GM19099 (cell line): ENCODE measurements around the gene PCDHB16.
"Not testable (repeated sequence)": the region's sequence is repeated elsewhere in the genome, so short reads cannot be mapped to it uniquely, and the experiment has no call there.

Experiments
- POLR2A ChIP-seq: IDR thresholded peaks from 3 replicates; pipeline ENCODE4 v1.6.1; 2011; ENCODE audit warnings: low read depth; ENCODE audit not compliant: insufficient read length; ENCODE audit errors: extremely low read depth

Gene PCDHB16

GRCh38 chr5:141192110-141192725 lies 10.0 kb downstream of the PCDHB16 start, which contains the start of gene PCDHB10:
PCDHB10 (plus strand) TSS chr5:141192353; CDS start chr5:141192553, 200 bp downstream.
- no peak for TF ChIP-seq POLR2A

DNA sequence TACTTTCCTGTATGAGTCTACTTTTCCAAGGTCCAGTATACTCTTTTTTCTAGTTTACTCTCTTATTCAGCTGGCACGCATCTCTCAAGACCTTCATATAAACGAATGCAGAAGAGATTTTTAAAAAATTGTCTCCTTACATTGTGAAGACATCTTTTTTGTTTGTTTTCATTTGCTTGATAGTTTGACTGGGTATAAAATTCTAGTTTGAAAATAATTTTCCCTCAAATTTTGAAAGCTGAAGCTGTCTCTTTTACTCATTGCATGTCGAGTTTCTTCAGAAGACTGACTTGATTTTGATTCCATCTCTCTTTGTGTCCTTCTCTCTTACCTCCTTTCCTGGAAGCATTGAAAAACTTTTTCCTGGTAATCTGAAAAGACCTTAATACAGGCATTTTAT lies 14.2 kb downstream of the PCDHB16 start:
- TF ChIP-seq POLR2A, result no peak

GRCh38 chr5:141199359-141200235 lies 17.4 kb downstream of the PCDHB16 start, which contains the start of gene PCDHB11:
PCDHB11 (plus strand) TSS chr5:141199627; CDS start chr5:141199775, 148 bp downstream.
- TF ChIP-seq POLR2A, result no peak

- no peak for TF ChIP-seq POLR2A
These were observed 26.3 kb downstream of the PCDHB16 start, which contains the start of gene PCDHB12 for GRCh38 chr5:141208478-141208877. PCDHB12 (plus strand) TSS chr5:141208719; CDS start chr5:141208908, 189 bp downstream.

- not testable (repeated sequence) for TF ChIP-seq POLR2A
These were observed 31.6 kb downstream of the PCDHB16 start, which contains the start of gene PCDHB13 for GRCh38 chr5:141213656-141214339. PCDHB13 (plus strand) TSS chr5:141213919; CDS start chr5:141214124, 205 bp downstream.

DNA sequence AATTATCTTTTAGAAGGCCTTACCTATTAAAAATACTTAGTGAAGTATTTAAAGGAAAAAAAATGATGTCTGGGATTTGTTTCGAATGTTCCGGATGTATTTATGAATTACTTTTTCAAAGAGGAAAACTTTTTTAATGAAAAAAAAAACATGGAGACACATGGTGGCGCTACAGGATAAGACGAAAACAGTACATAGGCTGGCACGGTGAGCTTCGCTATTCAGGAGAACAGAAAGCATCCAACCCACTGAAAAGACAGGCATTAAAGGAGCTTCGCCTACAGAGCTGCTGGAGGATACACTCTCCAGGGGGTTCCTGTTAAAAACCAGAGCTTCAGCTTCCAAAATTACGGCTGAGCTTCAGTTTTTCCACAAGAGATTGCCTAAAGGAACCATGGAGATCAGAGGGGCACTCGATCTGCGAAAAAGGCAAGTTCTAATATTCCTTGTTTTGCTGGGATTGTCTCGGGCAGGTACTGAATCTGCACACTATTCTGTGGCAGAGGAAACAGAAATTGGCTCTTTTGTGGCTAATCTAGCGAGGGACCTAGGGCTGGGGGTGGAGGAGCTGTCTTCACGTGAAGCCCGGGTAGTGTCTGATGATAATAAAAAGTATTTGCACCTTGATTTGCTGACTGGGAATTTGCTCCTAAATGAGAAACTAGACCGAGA lies 41.1 kb downstream of the PCDHB16 start, which contains the start of gene PCDHB14:
PCDHB14 (plus strand) TSS at position 232 of the 672 bp plus-strand sequence; CDS start at position 395, 163 bp downstream.
- no peak for TF ChIP-seq POLR2A

DNA sequence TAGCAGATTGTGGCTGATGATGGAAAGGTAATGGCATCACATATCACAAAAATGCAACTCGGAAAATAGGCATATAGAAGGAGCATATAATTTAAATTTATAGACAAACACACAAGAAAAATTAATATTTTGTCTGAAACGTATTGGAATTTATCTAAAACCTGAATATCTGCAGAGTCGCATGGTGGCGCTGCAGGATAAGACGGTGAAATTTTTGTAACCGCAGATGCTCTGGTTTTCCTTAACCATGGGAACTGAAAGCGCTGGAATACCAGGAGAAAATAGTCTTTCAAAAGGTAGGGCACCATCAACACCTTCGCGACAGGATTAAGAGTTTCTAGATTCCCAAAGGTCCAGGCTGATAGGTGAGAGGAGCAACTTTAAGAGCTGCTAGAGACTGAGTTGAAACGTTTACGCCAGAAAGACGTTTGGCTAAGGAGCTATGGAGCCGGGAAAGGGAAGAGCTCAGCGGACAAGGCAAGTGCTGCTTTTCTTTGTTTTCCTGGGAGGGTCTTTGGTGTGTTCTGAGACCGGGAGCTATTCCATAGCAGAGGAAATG lies 52.0 kb downstream of the PCDHB16 start:
- TF ChIP-seq POLR2A, result no peak
